SK-N-DZ (cell line): ENCODE measurements around the gene PHF10.

Source experiments
- DNase-seq: peaks from one replicate; pipeline ENCODE4 v3.0.0-alpha.2; 2015; ENCODE audit warnings: low spot score

PHF10 gene

GRCh38 chr6:169677096-169677495, 47.2 kb downstream of the PHF10 start:
- no peak for DNase-seq

DNA sequence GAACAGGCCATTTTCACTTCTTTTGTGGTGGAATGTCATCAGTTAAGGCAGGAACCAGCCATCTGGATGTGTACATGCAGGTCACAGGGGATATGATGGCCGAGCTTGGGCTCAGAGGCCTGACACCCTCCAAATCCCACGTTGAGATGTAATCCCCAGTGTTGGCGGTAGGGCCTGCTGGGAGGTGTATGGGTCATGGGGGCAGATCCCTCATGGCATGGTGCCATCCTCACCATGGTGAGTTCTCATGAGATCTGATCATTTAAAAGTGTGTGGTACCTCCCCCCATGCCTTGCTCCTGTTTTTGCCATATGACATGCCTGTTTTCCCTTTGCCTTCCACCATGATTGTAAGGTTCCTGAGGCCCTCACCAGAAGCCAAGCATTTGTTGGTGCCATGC, 49.3 kb downstream of the PHF10 start:
- DNase-seq: no peak

DNA sequence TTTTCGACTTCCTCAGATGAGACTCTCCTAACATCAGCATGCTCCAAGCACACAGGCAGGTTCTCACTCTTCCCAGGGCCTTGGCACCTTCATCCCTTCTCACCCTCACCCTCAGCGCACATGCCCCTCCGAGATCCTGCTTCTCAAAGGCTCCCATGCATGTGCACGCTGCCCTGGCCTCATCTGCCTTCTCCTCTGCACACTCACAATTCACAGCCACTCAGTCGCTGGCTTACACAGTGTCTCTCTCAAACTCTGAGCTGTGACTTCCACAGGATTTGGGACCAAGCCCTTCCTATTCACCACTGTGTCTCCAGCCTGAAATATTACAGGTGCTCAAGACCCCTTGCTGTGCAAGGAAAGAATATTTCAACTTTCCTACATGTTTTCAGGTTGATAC, 52.7 kb downstream of the PHF10 start:
- DNase-seq: no peak

DNA sequence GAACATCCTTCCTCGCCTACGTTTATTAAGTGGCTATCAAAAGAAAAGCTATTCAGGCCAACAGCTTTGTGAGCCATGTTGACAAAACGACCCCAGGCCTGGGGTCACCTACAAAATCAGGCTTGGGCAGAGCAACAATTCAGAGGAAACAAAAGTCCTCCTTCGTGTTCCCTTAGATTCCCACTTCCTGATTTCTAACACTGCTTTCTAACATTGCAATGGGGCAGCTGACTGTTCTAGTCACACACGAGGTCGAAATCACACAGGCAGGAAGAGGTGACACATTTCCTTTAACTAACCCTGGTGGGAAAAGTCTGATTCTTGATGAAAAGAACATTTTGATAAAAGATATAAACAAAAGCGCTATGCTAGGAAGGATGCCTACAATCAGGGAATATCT, 54.4 kb downstream of the PHF10 start:
- DNase-seq: no peak

DNA sequence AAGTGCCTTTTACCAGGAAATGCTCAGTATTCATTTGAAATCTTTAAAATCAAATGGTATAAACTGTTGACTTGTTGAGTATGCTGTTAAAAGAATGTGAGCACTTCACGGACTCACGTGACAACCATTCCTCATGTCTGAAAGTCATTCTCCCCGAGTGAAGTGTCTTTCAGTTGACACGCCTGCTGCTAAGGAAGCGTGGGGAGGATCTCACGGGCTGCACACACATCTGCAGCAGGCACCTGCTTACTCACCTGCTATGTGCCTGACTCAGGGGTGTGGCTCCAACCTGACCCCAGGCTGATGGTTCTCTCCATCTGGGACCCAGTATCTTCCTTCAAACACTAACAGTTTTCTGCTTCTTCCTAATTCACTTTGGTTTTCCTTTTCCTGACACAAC, 55.2 kb downstream of the PHF10 start:
- no peak for DNase-seq

GRCh38 chr6:169668203-169668847, 56.0 kb downstream of the PHF10 start:
- DNase-seq: no peak

GRCh38 chr6:169667716-169668115, 56.6 kb downstream of the PHF10 start:
- DNase-seq: no peak

DNA sequence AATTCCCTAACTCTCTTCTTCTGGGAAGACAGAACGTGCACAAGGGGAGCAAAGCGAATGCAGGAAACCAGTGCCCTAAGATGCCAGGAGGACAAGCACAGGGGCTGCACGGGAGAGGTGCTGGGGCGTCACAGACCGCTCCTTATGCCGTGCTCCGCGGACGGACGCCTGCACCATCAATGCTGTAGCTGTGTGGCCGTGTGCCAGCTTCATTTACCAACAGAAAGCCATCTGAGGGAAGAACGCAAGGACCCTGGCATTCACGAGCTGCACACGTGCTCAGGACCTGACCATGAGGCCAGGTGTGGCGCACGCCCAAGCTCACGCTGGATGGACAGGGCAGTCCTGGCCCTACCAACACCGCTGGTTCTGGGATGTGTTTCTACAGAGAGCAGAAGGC, 57.9 kb downstream of the PHF10 start:
- no peak for DNase-seq

DNA sequence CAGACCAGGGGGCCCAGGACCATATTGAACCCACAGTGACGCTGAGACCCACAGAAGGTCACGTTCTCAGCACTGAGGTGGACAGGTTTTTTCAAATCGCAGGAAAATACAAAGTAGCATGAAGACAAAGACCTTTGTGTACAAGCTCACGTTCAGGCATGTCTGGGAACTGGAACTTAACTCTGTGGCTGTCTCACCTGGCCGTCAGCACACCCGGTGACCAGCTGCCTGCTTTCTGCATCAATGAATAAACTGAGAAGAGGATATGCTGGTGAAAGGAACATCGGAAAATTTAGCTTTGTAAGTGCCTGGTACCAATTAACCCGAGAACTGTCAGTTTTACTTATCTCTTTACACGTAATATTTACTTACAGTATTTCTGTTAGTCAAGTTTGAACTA, 59.0 kb downstream of the PHF10 start:
- DNase-seq: no peak

GRCh38 chr6:169664227-169664626, 60.1 kb downstream of the PHF10 start:
- no peak for DNase-seq

DNA sequence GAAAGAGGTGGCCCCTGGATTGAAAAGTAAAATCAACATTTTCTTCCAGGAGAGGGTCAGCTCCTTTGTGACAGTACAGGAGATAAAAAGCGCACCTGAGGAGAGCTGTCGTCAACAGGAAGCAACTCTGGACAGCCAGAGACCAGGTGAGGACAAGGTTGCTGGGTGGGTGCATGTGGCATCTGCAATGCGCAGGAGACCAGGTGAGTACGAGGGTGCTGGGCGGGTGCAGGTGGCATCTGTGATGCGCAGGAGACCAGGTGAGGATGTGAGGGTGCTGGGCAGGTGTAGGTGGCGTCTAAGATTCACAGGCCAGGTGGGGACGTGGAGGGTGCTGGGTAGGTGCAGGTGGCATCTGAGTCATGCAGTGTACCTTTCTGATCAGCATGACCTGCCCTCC, 60.8 kb downstream of the PHF10 start:
- no peak for DNase-seq

DNA sequence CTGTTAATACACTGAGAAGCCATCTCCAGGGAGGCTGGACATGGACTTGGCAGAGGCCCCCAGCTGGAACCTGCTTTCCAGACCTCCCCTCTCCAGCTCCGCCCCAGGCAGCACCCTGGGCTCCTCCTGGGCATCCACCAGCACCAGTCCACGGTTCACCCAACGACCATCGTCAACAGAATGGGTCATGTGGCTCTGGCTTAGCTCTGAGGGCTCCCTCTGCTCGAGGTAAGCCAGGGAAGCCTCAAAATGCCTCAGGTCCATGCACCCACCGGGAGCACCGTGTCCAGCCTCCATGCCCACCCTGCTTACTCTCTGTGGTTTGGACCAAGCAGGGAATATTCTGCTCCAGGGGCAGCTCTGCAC, 62.9 kb downstream of the PHF10 start:
- DNase-seq: no peak

- DNase-seq: no peak
These were observed 63.4 kb downstream of the PHF10 start for GRCh38 chr6:169660751-169661390.

DNA sequence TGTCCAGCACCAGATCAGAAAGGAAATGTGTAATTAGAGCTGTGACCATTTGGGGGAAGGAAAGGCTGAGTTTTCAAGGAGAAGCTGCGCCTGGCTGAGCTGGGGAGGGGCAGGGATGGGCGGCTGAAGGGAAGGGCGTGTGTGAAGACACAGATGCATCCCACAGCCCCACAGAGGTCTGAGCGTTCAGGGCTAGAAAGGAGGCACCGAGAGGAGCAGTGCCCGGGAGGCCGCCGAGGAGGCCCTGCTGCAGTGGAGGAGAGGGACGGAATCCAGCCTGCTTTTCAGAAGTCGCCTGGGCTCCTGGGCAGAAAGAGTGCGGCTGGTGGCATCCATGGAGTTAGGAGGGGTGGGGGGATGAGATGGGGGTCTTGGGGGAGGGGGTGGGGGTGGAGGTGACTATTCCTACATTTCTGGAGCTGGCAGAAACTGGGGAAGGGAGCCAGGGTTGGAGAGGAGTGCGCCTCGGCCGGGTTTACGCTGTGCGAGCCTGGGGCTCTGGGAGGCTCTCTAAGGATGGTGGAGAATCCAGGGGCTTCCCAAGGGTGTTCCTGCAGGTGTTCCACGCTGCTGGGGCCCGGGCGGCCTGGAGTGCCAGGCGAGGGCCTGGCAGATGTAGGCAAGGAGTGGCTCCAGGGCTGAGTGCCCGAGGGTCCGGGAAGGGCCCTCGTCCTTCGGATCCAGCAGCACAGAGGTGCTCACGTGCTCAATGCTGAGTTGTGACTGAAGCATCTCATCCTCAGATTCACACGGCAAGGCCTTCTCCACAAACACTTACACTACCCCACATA, 64.3 kb downstream of the PHF10 start:
- no peak for DNase-seq

DNA sequence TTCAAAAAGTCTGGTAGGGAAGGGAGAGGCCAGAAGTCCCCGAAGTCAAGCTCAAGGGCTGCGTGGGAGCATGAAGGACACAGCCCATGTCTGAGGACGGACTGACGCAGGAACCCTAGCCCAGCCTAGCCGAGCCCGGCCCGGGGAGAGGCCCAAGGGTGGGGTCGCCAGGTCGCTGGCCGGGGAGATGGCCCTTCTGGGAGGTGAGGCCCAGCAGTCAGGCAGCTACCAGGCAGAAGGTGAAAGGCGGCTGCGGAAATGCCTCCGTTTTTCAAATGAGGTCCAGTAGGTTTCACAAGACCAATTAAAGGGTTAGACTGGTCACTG, 67.1 kb downstream of the PHF10 start:
- no peak for DNase-seq

- DNase-seq: no peak
These were observed 67.6 kb downstream of the PHF10 start for GRCh38 chr6:169656546-169657283.

- no peak for DNase-seq
These were observed 69.5 kb downstream of the PHF10 start for GRCh38 chr6:169654598-169655391.
